Bronchial epithelial cell (primary cell): ENCODE data around the gene MARF1. TPM values are rescaled to one million over a fixed set of nuclear protein-coding genes. Genes with fewer than 3 reads are reported as not detected.
"Not testable (repeated sequence)": the region's sequence is repeated elsewhere in the genome, so short reads cannot be mapped to it uniquely, and the experiment has no call there.

ENCODE experiments used
- DNase-seq: peaks from one replicate; pipeline ENCODE4 v3.0.0-alpha.2; 2010; ENCODE audit warnings: low read depth
- FAIRE-seq: peaks from 2 replicates; lab custom pipeline; 2011; peaks lifted over from hg19 to GRCh38; lab: Jason Lieb, UNC
- H3K27me3 ChIP-seq: 2 replicates; pipeline ENCODE4 v1.5.1; 2011; ENCODE audit warnings: low read length; ENCODE audit not compliant: control insufficient read depth, insufficient read depth
- H3K36me3 ChIP-seq: 2 replicates; pipeline ENCODE4 v1.5.1; 2011; ENCODE audit warnings: low read length; ENCODE audit not compliant: control insufficient read depth, insufficient read depth
- H3K4me3 ChIP-seq: 2 replicates; pipeline ENCODE4 v1.5.1; 2011; ENCODE audit warnings: mild to moderate bottlenecking, low read depth, low read length, control low read depth
- total RNA-seq: library from RNA; depleted of rRNA; stranded (reverse); fragments of >200 nt; gene quantifications from 2 replicates; pipeline ENCODE4 v1.2.1, GENCODE V29; 2014
- TF ChIP-seq, protein P1 (sequence below): IDR thresholded peaks from 2 replicates; pipeline ENCODE4 v1.5.1; 2011; ENCODE audit warnings: mild to moderate bottlenecking, moderate library complexity, low read length, control low read depth, inconsistent platforms; ENCODE audit not compliant: insufficient read depth, severe bottlenecking

The MARF1 gene
- total RNA-seq, 1 donor from 2014 or later = 12.9 TPM

DNA sequence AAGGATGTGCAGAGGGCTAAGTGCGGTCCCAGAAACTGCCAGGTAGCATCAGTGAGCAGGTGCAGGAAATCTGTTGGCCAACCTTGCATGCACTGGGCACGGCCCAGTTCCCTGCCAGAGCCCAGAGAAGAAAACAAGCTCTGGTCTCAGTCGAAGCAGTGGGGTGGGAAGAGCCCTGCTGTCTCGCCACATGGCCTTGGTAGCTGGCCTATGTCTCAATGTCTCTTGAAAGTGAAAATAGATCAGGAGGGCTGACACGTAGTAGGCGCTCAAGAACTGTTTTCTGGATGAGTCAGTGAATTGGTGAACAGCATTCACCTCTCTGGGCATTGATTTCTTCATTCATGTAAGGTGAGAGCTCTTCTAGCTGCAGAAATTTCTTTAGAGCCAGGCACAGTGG, 90.4 kb downstream of the MARF1 start:
- DNase-seq (no peak), FAIRE-seq (no peak)
- Histone ChIP-seq H3K27me3 (no peaks in the 10 kb centered on the region), H3K36me3 (no peaks in the 10 kb centered on the region), H3K4me3 (no peak overlapping the region)
- TF ChIP-seq, protein P1, sequence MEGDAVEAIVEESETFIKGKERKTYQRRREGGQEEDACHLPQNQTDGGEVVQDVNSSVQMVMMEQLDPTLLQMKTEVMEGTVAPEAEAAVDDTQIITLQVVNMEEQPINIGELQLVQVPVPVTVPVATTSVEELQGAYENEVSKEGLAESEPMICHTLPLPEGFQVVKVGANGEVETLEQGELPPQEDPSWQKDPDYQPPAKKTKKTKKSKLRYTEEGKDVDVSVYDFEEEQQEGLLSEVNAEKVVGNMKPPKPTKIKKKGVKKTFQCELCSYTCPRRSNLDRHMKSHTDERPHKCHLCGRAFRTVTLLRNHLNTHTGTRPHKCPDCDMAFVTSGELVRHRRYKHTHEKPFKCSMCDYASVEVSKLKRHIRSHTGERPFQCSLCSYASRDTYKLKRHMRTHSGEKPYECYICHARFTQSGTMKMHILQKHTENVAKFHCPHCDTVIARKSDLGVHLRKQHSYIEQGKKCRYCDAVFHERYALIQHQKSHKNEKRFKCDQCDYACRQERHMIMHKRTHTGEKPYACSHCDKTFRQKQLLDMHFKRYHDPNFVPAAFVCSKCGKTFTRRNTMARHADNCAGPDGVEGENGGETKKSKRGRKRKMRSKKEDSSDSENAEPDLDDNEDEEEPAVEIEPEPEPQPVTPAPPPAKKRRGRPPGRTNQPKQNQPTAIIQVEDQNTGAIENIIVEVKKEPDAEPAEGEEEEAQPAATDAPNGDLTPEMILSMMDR = no peak

DNA sequence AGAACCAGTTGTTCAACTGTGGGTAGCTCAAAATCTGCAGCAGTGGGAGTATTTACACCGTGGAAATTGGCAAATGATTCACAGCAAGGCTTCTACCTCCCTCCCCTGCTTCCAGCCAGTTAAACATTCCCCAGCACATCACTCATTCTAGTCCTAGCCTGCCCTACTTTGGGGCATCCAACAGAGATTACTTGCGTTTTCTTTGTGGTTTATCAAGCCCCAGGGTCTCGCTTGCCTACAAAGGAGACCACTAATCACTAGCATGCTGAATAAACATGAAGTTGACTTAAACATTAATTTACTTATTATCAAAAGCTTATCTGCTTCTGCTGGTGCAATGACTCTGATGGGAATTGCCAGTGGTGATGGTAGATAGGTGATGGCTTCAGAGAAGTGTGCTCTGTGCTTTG, 94.5 kb downstream of the MARF1 start:
- Histone ChIP-seq H3K4me3 (no peak overlapping the region), H3K27me3 (no peaks in the 10 kb centered on the region), H3K36me3 (no peaks in the 10 kb centered on the region)
- TF ChIP-seq, protein P1 = no peak
- FAIRE-seq (no peak), DNase-seq (peak; percentile 32)

DNA sequence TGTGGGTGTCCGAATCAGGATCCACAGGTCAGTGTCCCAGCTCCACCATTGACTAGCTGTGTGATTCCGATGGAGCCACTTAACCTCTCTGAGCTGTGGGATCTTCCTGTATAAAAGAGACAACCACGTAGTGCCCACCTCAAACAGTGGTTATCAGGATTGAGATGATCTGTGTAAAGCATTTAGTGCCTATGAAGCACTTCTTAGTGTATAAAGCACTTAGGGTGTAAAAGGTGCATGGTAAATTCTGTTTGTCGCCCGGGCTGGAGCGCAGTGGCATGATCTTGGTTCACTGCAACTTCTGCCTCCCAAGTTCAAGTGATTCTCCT, 95.2 kb downstream of the MARF1 start:
- no peak overlapping the region for H3K4me3 ChIP-seq
- FAIRE-seq = peak; percentile 28
- DNase-seq = no peak
- TF ChIP-seq, protein P1 = no peak
- H3K36me3 ChIP-seq = no peaks in the 10 kb centered on the region
- no peaks in the 10 kb centered on the region for H3K27me3 ChIP-seq

DNA sequence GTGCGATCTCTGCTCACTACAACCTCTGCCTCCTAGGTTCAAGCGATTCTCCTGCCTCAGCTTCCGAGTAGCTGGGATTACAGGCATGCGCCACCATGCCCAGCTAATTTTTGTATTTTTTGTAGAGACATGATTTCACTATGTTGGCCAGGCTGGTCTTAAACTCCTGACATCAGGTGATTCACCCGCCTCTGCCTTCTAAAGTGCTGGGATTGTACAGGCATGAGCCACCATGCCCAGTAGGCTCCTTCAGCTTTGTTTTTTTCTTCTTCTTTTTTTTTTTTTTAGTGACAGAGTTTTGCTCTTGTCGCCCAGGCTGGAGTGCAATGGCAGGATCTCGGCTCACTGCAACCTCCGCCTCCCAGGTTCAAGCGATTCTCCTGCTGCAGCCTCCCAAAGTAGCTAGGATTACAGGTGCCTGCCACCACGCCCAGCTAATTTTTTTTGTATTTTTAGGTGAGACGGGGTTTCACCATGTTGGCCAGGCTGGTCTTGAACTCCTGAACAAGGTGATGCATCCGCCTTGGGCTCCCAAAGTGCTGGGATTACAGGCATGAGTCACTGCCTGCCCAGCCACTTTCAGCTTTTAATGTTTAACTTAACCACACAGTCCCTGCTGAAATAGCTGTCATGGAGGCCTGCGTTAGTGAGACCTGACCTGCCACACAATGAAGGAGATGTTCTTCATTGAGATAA, 95.7 kb downstream of the MARF1 start:
- H3K27me3 ChIP-seq, H3K4me3 ChIP-seq, FAIRE-seq, H3K36me3 ChIP-seq: not testable (repeated sequence)
- peak; percentile 66 for DNase-seq

DNA sequence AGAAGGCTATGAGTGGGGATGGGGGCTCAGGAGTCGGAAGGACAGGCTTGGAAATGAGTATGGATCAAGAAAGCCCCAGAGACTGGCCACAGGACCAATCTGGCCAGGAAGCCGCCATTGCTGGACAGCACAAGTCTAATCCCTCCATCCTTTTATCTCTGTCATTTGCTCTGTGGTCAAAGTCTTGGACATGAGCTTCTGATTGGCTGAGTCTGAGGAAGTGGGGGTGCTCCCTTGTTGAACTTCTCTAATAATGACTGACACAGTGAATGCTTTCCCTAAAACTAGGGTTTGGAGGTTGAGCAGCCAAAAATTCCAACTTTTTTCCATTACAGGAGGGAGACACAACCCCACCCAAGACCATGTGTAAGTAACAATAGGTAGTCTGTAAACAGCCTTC, 97.4 kb downstream of the MARF1 start:
- TF ChIP-seq, protein P1 = no peak

DNA sequence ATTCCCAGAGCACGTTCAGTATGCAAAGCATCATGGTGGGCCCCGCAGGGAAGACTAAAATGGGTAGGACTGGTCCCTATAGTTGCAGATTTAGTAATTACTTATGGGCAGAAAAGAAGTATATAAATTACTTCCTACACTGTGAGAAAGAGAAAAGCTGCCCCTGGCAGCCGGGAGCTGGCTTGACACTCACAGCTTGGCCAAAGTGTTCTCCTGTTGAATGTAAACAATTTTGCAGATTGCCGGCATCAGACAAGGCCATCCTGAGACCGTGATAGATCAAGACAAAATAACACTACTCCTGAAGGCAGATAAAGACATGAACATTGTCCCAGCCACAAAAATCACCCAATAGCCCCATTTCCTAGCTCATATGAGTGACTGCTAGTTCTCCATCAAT, 98.5 kb downstream of the MARF1 start:
- H3K27me3 ChIP-seq = no peaks in the 10 kb centered on the region
- TF ChIP-seq, protein P1 = no peak
- H3K4me3 ChIP-seq = no peak overlapping the region
- FAIRE-seq (no peak), DNase-seq (no peak)
- no peaks in the 10 kb centered on the region for H3K36me3 ChIP-seq

More for the DNA sequence above, 97.4 kb downstream of the MARF1 start:
- Histone ChIP-seq H3K27me3 (no peaks in the 10 kb centered on the region), H3K4me3 (no peak overlapping the region), H3K36me3 (no peaks in the 10 kb centered on the region)
- FAIRE-seq = no peak
- no peak for DNase-seq

Other genes with a start within 250 kb of the MARF1 start
- gene MPV17L, start 247.4 kb downstream of the MARF1 start, total RNA-seq = 0.13 and 0.53 TPM in 2 replicates
- gene BMERB1, start 208.6 kb downstream of the MARF1 start, total RNA-seq = 4.5 and 8.4 TPM in 2 replicates
- gene NDE1, start 7.1 kb upstream of the MARF1 start, total RNA-seq = 64.9 and 74.2 TPM in 2 replicates
- gene MYH11, start 213.9 kb upstream of the MARF1 start, total RNA-seq = under 0.01 TPM in 1 of 2 replicates, not detected in the other
- gene CEP20, start 245.4 kb upstream of the MARF1 start, total RNA-seq = 46.6 and 56.7 TPM in 2 replicates